Effector memory CD8-positive, alpha-beta T cell (primary cell): ENCODE results near the gene PRKX.
"Not testable (repeated sequence)": the region's sequence is repeated elsewhere in the genome, so short reads cannot be mapped to it uniquely, and the experiment has no call there.

Experiments
- ATAC-seq: fragments of 150-1000 bp; cut with Tn5 transposase; replicated peaks from 2 replicates; pipeline ENCODE4 v1.10.0; 2021; ENCODE audit warnings: mild to moderate bottlenecking, moderate library complexity
- DNase-seq, 3 experiments: peaks; one replicate each; pipeline ENCODE4 v3.0.0; 2021
- H3K27ac Mint-ChIP-seq, 2 donors: one replicate each; pipeline ENCODE4 v1.8.0; 2022; ENCODE audit warnings: mild to moderate bottlenecking in 2 of 2, mixed read lengths in 2 of 2, moderate library complexity in 2 of 2
- H3K27me3 Mint-ChIP-seq, 2 donors: one replicate each; pipeline ENCODE4 v1.8.0; 2022; ENCODE audit warnings: mixed read lengths in 2 of 2
- H3K36me3 Mint-ChIP-seq: one replicate; pipeline ENCODE4 v1.8.0; 2022; ENCODE audit warnings: mild to moderate bottlenecking, moderate library complexity, mixed read lengths; ENCODE audit not compliant: insufficient read depth
- H3K4me1 Mint-ChIP-seq, 2 donors: one replicate each; pipeline ENCODE4 v1.8.0; 2022; ENCODE audit warnings: low read depth in 2 of 2, mixed read lengths in 2 of 2
- H3K4me3 Mint-ChIP-seq, 2 donors: one replicate each; pipeline ENCODE4 v1.8.0; 2022; ENCODE audit warnings: mild to moderate bottlenecking in 2 of 2, mixed read lengths in 2 of 2, moderate library complexity in 2 of 2
- H3K9me3 Mint-ChIP-seq, 2 donors: one replicate each; pipeline ENCODE4 v1.8.0; 2022; ENCODE audit warnings: mixed read lengths in 2 of 2

Gene PRKX

GRCh38 chrX:3611744-3612143 is 101.7 kb downstream of the PRKX start:
- H3K4me1 Mint-ChIP-seq, H3K27ac Mint-ChIP-seq, ATAC-seq, H3K4me3 Mint-ChIP-seq, H3K27me3 Mint-ChIP-seq, H3K9me3 Mint-ChIP-seq, DNase-seq: not testable (repeated sequence)
- H3K36me3 Mint-ChIP-seq: peaks cover 64% of the 10 kb centered on the region

- ATAC-seq (no peak), DNase-seq (no peak)
- Mint-ChIP-seq H3K9me3 (no peaks in the 10 kb centered on the region), H3K4me3 (no peak overlapping the region), H3K27ac (no peak overlapping the region), H3K27me3 (no peaks in the 10 kb centered on the region), H3K36me3 (peaks cover 69% of the 10 kb centered on the region), H3K4me1 (no peaks in the 10 kb centered on the region)
These were observed 103.6 kb downstream of the PRKX start for GRCh38 chrX:3609810-3610209.

- Mint-ChIP-seq H3K27me3 (no peaks in the 10 kb centered on the region), H3K4me3 (no peak overlapping the region), H3K36me3 (peaks cover 21% of the 10 kb centered on the region), H3K4me1 (no peaks in the 10 kb centered on the region), H3K9me3 (no peaks in the 10 kb centered on the region), H3K27ac (no peak overlapping the region)
- DNase-seq (no peak), ATAC-seq (no peak)
These were observed 110.3 kb downstream of the PRKX start for GRCh38 chrX:3603026-3603661.

GRCh38 chrX:3599802-3600430 is 113.5 kb downstream of the PRKX start:
- no peak for DNase-seq
- Mint-ChIP-seq H3K4me1 (no peaks in the 10 kb centered on the region), H3K36me3 (peaks cover 4% of the 10 kb centered on the region), H3K27me3 (no peaks in the 10 kb centered on the region), H3K9me3 (no peaks in the 10 kb centered on the region), H3K4me3 (no peak overlapping the region), H3K27ac (no peak overlapping the region)
- no peak for ATAC-seq

GRCh38 chrX:3598709-3599108 is 114.7 kb downstream of the PRKX start:
- Mint-ChIP-seq H3K9me3 (no peaks in the 10 kb centered on the region), H3K27ac (no peak overlapping the region), H3K36me3 (no peaks in the 10 kb centered on the region), H3K4me1 (no peaks in the 10 kb centered on the region), H3K27me3 (no peaks in the 10 kb centered on the region), H3K4me3 (no peak overlapping the region)
- no peak for ATAC-seq
- no peak for DNase-seq

- ATAC-seq (no peak), DNase-seq (no peak)
- Mint-ChIP-seq H3K4me3 (no peak overlapping the region), H3K27ac (no peak overlapping the region), H3K9me3 (no peaks in the 10 kb centered on the region), H3K27me3 (no peaks in the 10 kb centered on the region), H3K36me3 (no peaks in the 10 kb centered on the region), H3K4me1 (no peaks in the 10 kb centered on the region)
These were observed 115.3 kb downstream of the PRKX start for GRCh38 chrX:3598046-3598605.

GRCh38 chrX:3592184-3592583 is 121.3 kb downstream of the PRKX start:
- Mint-ChIP-seq H3K36me3 (peaks cover 3% of the 10 kb centered on the region), H3K27me3 (no peaks in the 10 kb centered on the region), H3K4me3 (no peak overlapping the region), H3K4me1 (peaks cover 0 to 4% of the 10 kb centered on the region in 2 donors), H3K27ac (no peak overlapping the region), H3K9me3 (no peaks in the 10 kb centered on the region)
- no peak for DNase-seq
- no peak for ATAC-seq

- H3K9me3 Mint-ChIP-seq: no peaks in the 10 kb centered on the region
- no peak overlapping the region for H3K4me3 Mint-ChIP-seq
- H3K27me3 Mint-ChIP-seq: no peaks in the 10 kb centered on the region
- ATAC-seq (no peak), DNase-seq (no peak)
- H3K36me3 Mint-ChIP-seq: peaks cover 3% of the 10 kb centered on the region
- no peak overlapping the region for H3K27ac Mint-ChIP-seq
- H3K4me1 Mint-ChIP-seq: peaks cover 1 to 6% of the 10 kb centered on the region in 2 donors
These were observed 124.0 kb downstream of the PRKX start for GRCh38 chrX:3589474-3589873.

GRCh38 chrX:3585719-3586118 is 127.7 kb downstream of the PRKX start:
- no peaks in the 10 kb centered on the region for H3K36me3 Mint-ChIP-seq
- H3K4me3 Mint-ChIP-seq: no peak overlapping the region
- DNase-seq (no peak), ATAC-seq (no peak)
- peaks cover 2 to 16% of the 10 kb centered on the region in 2 donors for H3K4me1 Mint-ChIP-seq
- no peak overlapping the region for H3K27ac Mint-ChIP-seq
- H3K27me3 Mint-ChIP-seq: no peaks in the 10 kb centered on the region
- H3K9me3 Mint-ChIP-seq: no peaks in the 10 kb centered on the region

GRCh38 chrX:3584415-3584996 is 128.9 kb downstream of the PRKX start:
- Mint-ChIP-seq H3K27ac (peak overlapping the region in 1 of 2 donors; percentile 52), H3K9me3 (no peaks in the 10 kb centered on the region), H3K36me3 (no peaks in the 10 kb centered on the region), H3K4me1 (peaks cover 2 to 16% of the 10 kb centered on the region in 2 donors), H3K27me3 (no peaks in the 10 kb centered on the region), H3K4me3 (peak overlapping the region in 1 of 2 donors; percentile 33)
- ATAC-seq (no peak), DNase-seq (no peak)

- Mint-ChIP-seq H3K9me3 (no peaks in the 10 kb centered on the region), H3K36me3 (no peaks in the 10 kb centered on the region), H3K27me3 (no peaks in the 10 kb centered on the region), H3K27ac (no peak overlapping the region), H3K4me3 (no peak overlapping the region), H3K4me1 (peaks cover 2 to 12% of the 10 kb centered on the region in 2 donors)
- no peak for DNase-seq
- ATAC-seq: no peak
These were observed 131.0 kb downstream of the PRKX start for GRCh38 chrX:3582451-3582850.

- ATAC-seq (no peak), DNase-seq (no peak)
- no peak overlapping the region for H3K4me3 Mint-ChIP-seq
- peaks cover 2 to 12% of the 10 kb centered on the region in 2 donors for H3K4me1 Mint-ChIP-seq
- H3K27ac Mint-ChIP-seq: no peak overlapping the region
- no peaks in the 10 kb centered on the region for H3K27me3 Mint-ChIP-seq
- H3K9me3 Mint-ChIP-seq: no peaks in the 10 kb centered on the region
- H3K36me3 Mint-ChIP-seq: no peaks in the 10 kb centered on the region
These were observed 131.8 kb downstream of the PRKX start for GRCh38 chrX:3581609-3582108.

GRCh38 chrX:3577551-3577950 is 135.9 kb downstream of the PRKX start:
- H3K4me3 Mint-ChIP-seq: no peak overlapping the region
- no peaks in the 10 kb centered on the region for H3K4me1 Mint-ChIP-seq
- H3K27me3 Mint-ChIP-seq: no peaks in the 10 kb centered on the region
- H3K36me3 Mint-ChIP-seq: no peaks in the 10 kb centered on the region
- no peaks in the 10 kb centered on the region for H3K9me3 Mint-ChIP-seq
- no peak for DNase-seq
- H3K27ac Mint-ChIP-seq: no peak overlapping the region
- ATAC-seq: no peak
